Measurements from ENCODE around the gene TRIM2. TPM values are rescaled to one million over a fixed set of nuclear protein-coding genes. Genes with fewer than 3 reads are reported as not detected.
A peak's percentile ranks its signal among the peaks of the same experiment; 100 is the strongest.

Gene TRIM2
- total and polyA plus RNA-seq, 4 donors = 126 to 487 (median 173) TPM

DNA sequence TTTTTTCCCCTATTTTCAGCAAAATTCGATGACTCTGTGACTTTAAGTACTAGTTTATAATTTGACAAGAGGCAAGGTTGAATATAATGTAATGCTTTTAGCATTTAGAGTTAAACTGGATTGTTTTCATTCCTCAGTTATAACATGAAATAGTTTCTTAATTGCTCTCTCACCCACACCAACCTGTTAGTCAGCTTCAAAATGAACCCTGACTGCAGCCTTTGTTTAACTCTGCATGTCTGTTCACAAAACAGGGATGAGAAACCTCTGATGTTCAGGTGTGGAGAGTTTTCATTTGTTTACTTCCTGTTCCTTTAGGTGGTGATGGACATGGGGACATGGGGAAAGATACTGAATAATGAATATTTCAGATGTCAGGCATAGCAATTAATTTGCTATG lies 90.4 kb downstream of the TRIM2 start:
- H3K27ac ChIP-seq (ENCODE audit: low read depth, low read length) = no peak overlapping the region
- peaks cover 33% of the 10 kb centered on the region for H3K36me3 ChIP-seq (ENCODE audit: control insufficient read depth, insufficient read depth, low read length)
- no peaks in the 10 kb centered on the region for H3K9me3 ChIP-seq (ENCODE audit: control insufficient read depth, insufficient read depth, low read length)
- no peak for DNase-seq (ENCODE audit: low read depth in 4 of 6, low spot score in 6 of 6)
- H3K27me3 ChIP-seq (ENCODE audit: control insufficient read depth, insufficient read depth, low read length) = no peaks in the 10 kb centered on the region
- H3K4me3 ChIP-seq (ENCODE audit: low read depth, low read length) = no peak overlapping the region
- no CpG with 5 or more reads among the region's 1 CpG for WGBS (ENCODE audit: insufficient coverage)
- H3K4me1 ChIP-seq (ENCODE audit: control insufficient read depth, insufficient read depth, low read length) = peaks cover 22% of the 10 kb centered on the region

DNA sequence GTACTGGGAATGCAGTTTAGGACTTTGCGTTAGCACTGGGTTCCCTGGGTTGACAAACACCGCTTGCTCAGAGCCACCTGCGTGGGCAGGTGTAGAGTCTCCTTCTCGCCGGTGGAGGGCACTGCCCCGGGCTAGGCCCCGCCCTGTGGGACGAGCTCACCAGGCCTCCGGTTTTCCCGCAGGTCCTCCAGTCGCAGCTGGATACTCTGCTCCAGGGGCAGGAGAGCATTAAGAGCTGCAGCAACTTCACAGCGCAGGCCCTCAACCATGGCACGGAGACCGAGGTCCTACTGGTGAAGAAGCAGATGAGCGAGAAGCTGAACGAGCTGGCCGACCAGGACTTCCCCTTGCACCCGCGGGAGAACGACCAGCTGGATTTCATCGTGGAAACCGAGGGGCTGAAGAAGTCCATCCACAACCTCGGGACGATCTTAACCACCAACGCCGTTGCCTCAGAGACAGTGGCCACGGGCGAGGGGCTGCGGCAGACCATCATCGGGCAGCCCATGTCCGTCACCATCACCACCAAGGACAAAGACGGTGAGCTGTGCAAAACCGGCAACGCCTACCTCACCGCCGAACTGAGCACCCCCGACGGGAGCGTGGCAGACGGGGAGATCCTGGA lies 91.0 kb downstream of the TRIM2 start:
- Histone ChIP-seq H3K9me3 (ENCODE audit: control insufficient read depth, insufficient read depth, low read length) (no peaks in the 10 kb centered on the region), H3K36me3 (ENCODE audit: control insufficient read depth, insufficient read depth, low read length) (peaks cover 36% of the 10 kb centered on the region), H3K4me1 (ENCODE audit: control insufficient read depth, insufficient read depth, low read length) (peaks cover 22% of the 10 kb centered on the region)

DNA sequence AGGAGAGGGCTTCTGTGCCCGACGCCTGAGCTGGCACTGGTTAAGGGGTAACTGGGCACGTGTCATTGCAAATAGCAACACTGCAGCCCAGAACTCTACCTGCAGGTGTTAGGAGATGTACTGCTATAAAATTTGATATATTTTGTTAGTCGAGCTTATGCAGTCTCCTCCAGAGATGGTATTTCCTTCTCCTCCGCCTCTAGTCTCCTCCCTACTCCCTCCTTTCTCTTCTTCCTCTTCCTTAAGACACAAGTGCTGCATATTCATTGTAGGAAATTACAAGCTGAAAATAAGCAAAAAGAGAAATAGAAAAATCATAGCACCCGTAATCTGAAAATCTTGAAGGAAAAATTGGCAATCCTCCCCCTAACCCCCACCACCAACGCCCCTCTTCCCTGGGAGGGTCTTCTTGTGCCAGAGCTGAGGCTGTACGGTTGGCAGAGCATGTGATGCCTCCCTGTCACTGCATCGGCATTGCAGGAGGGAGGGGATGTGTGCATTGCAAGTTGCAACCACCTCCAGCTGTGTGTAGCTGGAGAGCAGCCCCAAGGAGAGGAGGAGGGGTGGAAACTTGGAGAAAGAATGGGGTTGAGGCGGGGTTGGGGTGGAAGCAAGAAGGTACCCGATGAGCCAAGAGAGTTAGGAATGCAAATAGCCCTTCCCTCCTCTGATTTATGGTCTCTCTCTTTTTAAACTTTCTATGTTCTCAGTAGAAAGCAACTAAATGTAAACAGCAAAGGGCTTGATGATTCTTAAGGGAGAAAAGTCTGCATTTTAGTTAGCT lies 92.0 kb downstream of the TRIM2 start:
- Histone ChIP-seq H3K36me3 (ENCODE audit: control insufficient read depth, insufficient read depth, low read length) (peaks cover 41% of the 10 kb centered on the region), H3K9me3 (ENCODE audit: control insufficient read depth, insufficient read depth, low read length) (no peaks in the 10 kb centered on the region), H3K27me3 (ENCODE audit: control insufficient read depth, insufficient read depth, low read length) (no peaks in the 10 kb centered on the region), H3K4me3 (ENCODE audit: low read depth, low read length) (no peak overlapping the region), H3K4me1 (ENCODE audit: control insufficient read depth, insufficient read depth, low read length) (peaks cover 22% of the 10 kb centered on the region), H3K27ac (ENCODE audit: low read depth, low read length) (peak overlapping the region; percentile 54)
- DNase-seq (ENCODE audit: low read depth in 4 of 6, low spot score in 6 of 6) = peak in 4 of 6 donors; percentile 35 to 73 (median 58)
- WGBS (ENCODE audit: insufficient coverage) = 31% methylated on average over 2 of the region's 11 CpGs

More for the DNA sequence above, 91.0 kb downstream of the TRIM2 start:
- no peak for DNase-seq (ENCODE audit: low read depth in 4 of 6, low spot score in 6 of 6)
- Histone ChIP-seq H3K4me3 (ENCODE audit: low read depth, low read length) (no peak overlapping the region), H3K27ac (ENCODE audit: low read depth, low read length) (no peak overlapping the region), H3K27me3 (ENCODE audit: control insufficient read depth, insufficient read depth, low read length) (no peaks in the 10 kb centered on the region)
- WGBS (ENCODE audit: insufficient coverage) = 97% methylated on average over 40 of the region's 40 CpGs

DNA sequence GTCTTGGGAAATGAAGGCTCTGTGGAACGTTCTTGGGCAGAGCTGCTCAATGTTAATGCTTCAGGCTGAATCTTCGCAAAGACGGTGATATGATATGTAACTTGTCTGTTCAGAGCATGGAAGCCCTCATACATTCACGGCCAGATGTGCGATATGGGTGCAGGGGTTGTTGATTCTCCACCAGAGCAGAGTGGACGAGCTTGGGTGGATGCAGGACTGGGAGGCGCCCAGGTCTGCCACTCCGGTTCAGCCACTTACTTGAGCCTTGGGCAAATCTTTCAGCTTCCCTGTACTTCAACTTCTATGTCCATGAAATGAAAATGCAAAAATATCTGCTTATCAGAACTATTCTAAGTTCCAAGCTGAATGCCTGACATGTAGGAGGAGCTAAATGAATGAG lies 92.9 kb downstream of the TRIM2 start:
- peaks cover 41% of the 10 kb centered on the region for H3K36me3 ChIP-seq (ENCODE audit: control insufficient read depth, insufficient read depth, low read length)
- DNase-seq (ENCODE audit: low read depth in 4 of 6, low spot score in 6 of 6) = no peak
- WGBS (ENCODE audit: insufficient coverage) = 83% methylated on average over 5 of the region's 8 CpGs
- no peak overlapping the region for H3K27ac ChIP-seq (ENCODE audit: low read depth, low read length)
- H3K9me3 ChIP-seq (ENCODE audit: control insufficient read depth, insufficient read depth, low read length) = no peaks in the 10 kb centered on the region
- H3K27me3 ChIP-seq (ENCODE audit: control insufficient read depth, insufficient read depth, low read length) = no peaks in the 10 kb centered on the region
- H3K4me3 ChIP-seq (ENCODE audit: low read depth, low read length) = no peak overlapping the region
- peaks cover 22% of the 10 kb centered on the region for H3K4me1 ChIP-seq (ENCODE audit: control insufficient read depth, insufficient read depth, low read length)

DNA sequence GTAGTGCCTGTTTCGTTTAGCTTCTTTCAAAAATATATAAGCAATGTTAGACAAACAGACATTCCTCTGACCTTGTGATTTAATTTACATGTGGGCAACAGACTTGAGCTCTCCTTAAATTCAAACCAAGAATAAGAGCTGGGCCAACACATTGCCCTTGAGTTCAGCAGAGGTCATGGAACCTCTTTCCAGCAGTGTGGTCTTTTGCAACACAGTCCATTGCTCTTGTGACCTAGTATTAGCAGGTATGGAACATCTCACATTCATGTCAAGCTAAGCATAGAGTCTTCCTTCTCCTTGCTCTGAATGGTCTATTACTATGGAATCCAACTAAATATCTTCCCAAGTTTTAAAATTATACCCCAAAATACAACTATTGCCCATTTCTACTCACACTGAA lies 106.5 kb downstream of the TRIM2 start:
- DNase-seq (ENCODE audit: low read depth in 4 of 6, low spot score in 6 of 6) = no peak
- Histone ChIP-seq H3K4me1 (ENCODE audit: control insufficient read depth, insufficient read depth, low read length) (no peaks in the 10 kb centered on the region), H3K27me3 (ENCODE audit: control insufficient read depth, insufficient read depth, low read length) (no peaks in the 10 kb centered on the region), H3K27ac (ENCODE audit: low read depth, low read length) (no peak overlapping the region), H3K36me3 (ENCODE audit: control insufficient read depth, insufficient read depth, low read length) (peaks cover 7% of the 10 kb centered on the region), H3K4me3 (ENCODE audit: low read depth, low read length) (no peak overlapping the region), H3K9me3 (ENCODE audit: control insufficient read depth, insufficient read depth, low read length) (no peaks in the 10 kb centered on the region)
- WGBS (ENCODE audit: insufficient coverage) = no CpG with 5 or more reads among the region's 1 CpG

DNA sequence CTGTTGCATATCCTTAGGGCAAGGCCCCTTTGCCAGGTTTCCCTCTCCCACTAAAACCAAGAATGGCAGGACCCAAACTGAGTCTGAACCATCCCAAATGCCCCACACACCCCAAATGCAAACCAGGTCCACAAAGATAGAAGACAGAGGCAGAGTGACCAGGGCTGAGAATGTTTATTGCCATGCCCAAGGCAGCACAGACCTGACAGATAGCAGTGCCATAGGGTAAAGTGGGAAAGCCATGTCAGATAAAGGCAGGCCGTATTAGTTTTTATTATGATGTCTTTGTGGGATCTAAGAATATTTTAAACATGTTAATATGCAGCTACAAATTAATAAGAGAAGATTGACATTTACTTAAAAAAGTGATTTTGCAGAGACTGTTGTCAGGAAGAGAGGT lies 110.7 kb downstream of the TRIM2 start:
- WGBS (ENCODE audit: insufficient coverage) = no CpG with 5 or more reads among the region's 1 CpG
- H3K4me3 ChIP-seq (ENCODE audit: low read depth, low read length) = no peak overlapping the region
- H3K27me3 ChIP-seq (ENCODE audit: control insufficient read depth, insufficient read depth, low read length) = no peaks in the 10 kb centered on the region
- H3K36me3 ChIP-seq (ENCODE audit: control insufficient read depth, insufficient read depth, low read length) = peaks cover 12% of the 10 kb centered on the region
- no peak for DNase-seq (ENCODE audit: low read depth in 4 of 6, low spot score in 6 of 6)
- H3K27ac ChIP-seq (ENCODE audit: low read depth, low read length) = no peak overlapping the region
- no peaks in the 10 kb centered on the region for H3K9me3 ChIP-seq (ENCODE audit: control insufficient read depth, insufficient read depth, low read length)
- no peaks in the 10 kb centered on the region for H3K4me1 ChIP-seq (ENCODE audit: control insufficient read depth, insufficient read depth, low read length)

DNA sequence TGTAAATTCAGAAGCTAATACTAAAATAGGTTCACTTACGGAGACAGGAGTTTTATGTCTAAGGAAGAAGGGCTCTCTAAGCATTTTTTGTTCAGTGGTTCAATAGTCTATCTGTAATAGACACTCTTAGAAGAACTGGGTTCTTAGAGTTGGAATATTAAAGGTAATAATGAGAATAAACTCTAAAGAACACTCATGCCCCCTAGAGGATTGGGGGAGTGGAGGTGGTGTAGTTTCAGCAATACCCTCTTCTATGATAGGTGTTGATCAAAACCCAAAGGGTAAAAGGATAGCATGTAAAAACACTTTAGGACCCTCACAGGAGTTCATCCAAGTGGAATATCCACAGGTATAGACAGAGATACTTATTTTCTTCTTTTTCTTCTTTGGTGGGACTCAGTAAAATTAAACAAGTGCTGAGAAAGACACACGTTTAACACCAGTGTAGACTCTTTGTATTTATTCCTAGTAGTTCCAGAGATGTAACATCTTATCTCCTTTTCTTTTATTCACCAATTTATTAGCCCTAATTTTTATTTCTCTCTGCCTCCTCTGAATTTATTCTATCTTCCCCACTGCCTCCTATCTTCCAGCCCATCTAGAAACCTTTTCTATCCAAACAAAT lies 114.6 kb downstream of the TRIM2 start:
- WGBS (ENCODE audit: insufficient coverage) = no CpG with 5 or more reads among the region's 2 CpGs
- Histone ChIP-seq H3K4me1 (ENCODE audit: control insufficient read depth, insufficient read depth, low read length) (no peaks in the 10 kb centered on the region), H3K4me3 (ENCODE audit: low read depth, low read length) (no peak overlapping the region), H3K36me3 (ENCODE audit: control insufficient read depth, insufficient read depth, low read length) (peaks cover 21% of the 10 kb centered on the region), H3K27me3 (ENCODE audit: control insufficient read depth, insufficient read depth, low read length) (no peaks in the 10 kb centered on the region), H3K27ac (ENCODE audit: low read depth, low read length) (no peak overlapping the region), H3K9me3 (ENCODE audit: control insufficient read depth, insufficient read depth, low read length) (no peaks in the 10 kb centered on the region)
- peak in 4 of 6 donors; percentile 15 to 77 (median 60) for DNase-seq (ENCODE audit: low read depth in 4 of 6, low spot score in 6 of 6)

DNA sequence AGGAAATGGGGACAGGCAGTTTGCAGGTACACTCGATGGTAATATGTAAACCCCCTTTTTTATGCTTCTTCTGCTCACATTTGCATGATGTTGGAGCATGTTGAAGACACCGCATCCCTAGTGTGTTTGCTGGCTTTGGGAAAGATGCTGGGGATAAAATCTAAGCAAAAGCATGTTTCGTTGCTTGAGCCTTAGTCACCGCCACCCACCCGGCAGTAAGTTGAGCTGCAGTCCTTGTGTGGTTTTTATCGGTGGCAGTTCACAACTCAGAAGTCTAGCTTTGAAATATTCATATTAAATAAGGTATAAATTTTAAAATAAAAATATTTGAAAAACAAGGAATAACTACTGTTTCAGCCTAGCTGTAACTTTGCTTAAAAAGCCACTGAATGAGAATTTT lies 118.5 kb downstream of the TRIM2 start:
- no peak overlapping the region for H3K4me3 ChIP-seq (ENCODE audit: low read depth, low read length)

DNA sequence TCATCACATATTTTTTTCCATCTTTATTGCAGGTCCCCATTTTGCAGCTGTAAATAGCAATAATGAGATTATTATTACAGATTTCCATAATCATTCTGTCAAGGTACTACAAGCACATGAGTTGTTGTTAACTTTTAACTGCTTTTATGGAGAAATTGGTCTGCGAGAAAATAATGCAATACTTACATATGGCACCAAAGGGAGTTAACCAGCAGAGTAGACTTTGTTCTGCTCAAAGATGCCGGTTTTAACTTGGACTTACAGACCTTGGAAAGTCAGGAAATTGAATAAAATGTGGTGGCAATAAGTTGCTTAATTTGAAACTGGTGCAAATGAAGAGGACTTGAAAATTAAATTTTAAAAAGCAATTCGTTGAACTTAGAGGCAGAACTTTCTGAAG lies 119.8 kb downstream of the TRIM2 start:
- DNase-seq (ENCODE audit: low read depth in 4 of 6, low spot score in 6 of 6) = no peak
- Histone ChIP-seq H3K4me1 (ENCODE audit: control insufficient read depth, insufficient read depth, low read length) (peaks cover 3% of the 10 kb centered on the region), H3K9me3 (ENCODE audit: control insufficient read depth, insufficient read depth, low read length) (no peaks in the 10 kb centered on the region), H3K4me3 (ENCODE audit: low read depth, low read length) (no peak overlapping the region), H3K27me3 (ENCODE audit: control insufficient read depth, insufficient read depth, low read length) (no peaks in the 10 kb centered on the region), H3K27ac (ENCODE audit: low read depth, low read length) (no peak overlapping the region), H3K36me3 (ENCODE audit: control insufficient read depth, insufficient read depth, low read length) (peaks cover 19% of the 10 kb centered on the region)
- WGBS (ENCODE audit: insufficient coverage) = 100% methylated on average over 1 of the region's 3 CpGs

More for the DNA sequence above, 118.5 kb downstream of the TRIM2 start:
- peaks cover 20% of the 10 kb centered on the region for H3K36me3 ChIP-seq (ENCODE audit: control insufficient read depth, insufficient read depth, low read length)
- no peaks in the 10 kb centered on the region for H3K9me3 ChIP-seq (ENCODE audit: control insufficient read depth, insufficient read depth, low read length)
- WGBS (ENCODE audit: insufficient coverage) = 100% methylated on average over 2 of the region's 6 CpGs
- peaks cover 3% of the 10 kb centered on the region for H3K4me1 ChIP-seq (ENCODE audit: control insufficient read depth, insufficient read depth, low read length)
- no peak overlapping the region for H3K27ac ChIP-seq (ENCODE audit: low read depth, low read length)
- DNase-seq (ENCODE audit: low read depth in 4 of 6, low spot score in 6 of 6) = no peak
- H3K27me3 ChIP-seq (ENCODE audit: control insufficient read depth, insufficient read depth, low read length) = no peaks in the 10 kb centered on the region
